ENCODE results near the gene UPP1.

The UPP1 gene

DNA sequence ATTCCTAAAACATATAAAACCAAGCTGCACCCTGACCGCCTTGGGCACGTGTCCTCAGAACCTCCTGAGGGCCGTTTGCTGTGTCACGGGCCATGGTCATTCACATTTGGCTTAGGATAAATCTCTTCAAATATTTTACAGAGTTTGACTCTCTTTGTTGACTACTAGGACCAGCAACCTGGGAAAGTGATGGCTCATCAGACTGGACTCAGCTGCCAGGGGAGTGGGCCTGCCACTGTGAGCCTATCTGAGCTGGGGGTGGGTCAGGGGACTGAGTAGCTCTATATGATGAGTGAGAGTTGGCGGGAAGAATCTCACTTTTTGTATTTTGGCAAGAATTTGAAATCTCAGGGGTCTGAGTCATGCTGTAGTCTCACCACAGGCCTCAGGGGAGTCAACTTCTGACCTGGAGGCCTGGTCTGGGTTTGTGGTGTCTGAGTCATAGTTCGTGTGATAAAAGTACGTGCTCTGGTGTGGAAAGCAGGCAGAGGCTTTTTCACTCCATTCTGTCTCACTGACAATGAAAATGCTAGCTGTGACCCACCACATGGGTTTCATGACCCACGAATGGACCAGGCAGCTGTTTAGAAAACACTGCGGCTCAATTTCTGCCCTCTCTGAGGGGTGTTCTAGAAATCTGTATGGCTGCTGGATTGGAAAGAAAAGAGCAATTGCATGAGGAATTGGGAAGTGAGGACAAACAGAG, 4.2 kb upstream of the UPP1 start:
- FAIRE-seq (no peak), DNase-seq (ENCODE audit: insufficient read length, low spot score) (no peak)
- no peak for TF ChIP-seq CTCF (IDR thresholded peaks at IDR 0.05; ENCODE audit: insufficient read depth, missing control alignments)

DNA sequence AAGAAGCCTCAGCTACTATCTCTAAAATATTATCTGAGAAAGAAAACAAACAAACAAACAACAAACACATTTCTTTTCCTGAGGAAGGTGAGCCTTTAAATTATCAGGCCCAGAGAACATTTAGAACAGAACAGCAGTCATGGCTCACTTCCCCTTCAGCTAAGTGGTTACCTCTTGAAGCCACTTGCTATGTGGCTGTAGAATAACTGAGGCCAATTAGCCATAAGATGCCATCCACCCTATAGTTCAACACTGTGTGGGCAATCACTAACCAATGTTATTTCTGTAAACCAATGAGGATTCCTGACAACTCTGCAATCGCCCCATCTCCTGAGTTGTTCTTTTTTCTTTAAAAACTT, 3.7 kb upstream of the UPP1 start:
- FAIRE-seq (no peak), DNase-seq (ENCODE audit: insufficient read length, low spot score) (no peak)
- no peak for TF ChIP-seq CTCF (IDR thresholded peaks at IDR 0.05; ENCODE audit: insufficient read depth, missing control alignments)

- TF ChIP-seq CTCF (IDR thresholded peaks at IDR 0.05; ENCODE audit: insufficient read depth, missing control alignments): no peak
- DNase-seq (ENCODE audit: insufficient read length, low spot score) (no peak), FAIRE-seq (no peak)
These were observed 3.1 kb upstream of the UPP1 start for GRCh38 chr7:48085942-48086341.

GRCh38 chr7:48087349-48087748, 1.7 kb upstream of the UPP1 start:
- TF ChIP-seq CTCF (IDR thresholded peaks at IDR 0.05; ENCODE audit: insufficient read depth, missing control alignments): no peak
- FAIRE-seq (no peak), DNase-seq (ENCODE audit: insufficient read length, low spot score) (no peak)

GRCh38 chr7:48088559-48089045, 463 bp upstream of the UPP1 start:
- TF ChIP-seq CTCF (IDR thresholded peaks at IDR 0.05; ENCODE audit: insufficient read depth, missing control alignments): no peak
- no peak for DNase-seq (ENCODE audit: insufficient read length, low spot score)
- FAIRE-seq: no peak

DNA sequence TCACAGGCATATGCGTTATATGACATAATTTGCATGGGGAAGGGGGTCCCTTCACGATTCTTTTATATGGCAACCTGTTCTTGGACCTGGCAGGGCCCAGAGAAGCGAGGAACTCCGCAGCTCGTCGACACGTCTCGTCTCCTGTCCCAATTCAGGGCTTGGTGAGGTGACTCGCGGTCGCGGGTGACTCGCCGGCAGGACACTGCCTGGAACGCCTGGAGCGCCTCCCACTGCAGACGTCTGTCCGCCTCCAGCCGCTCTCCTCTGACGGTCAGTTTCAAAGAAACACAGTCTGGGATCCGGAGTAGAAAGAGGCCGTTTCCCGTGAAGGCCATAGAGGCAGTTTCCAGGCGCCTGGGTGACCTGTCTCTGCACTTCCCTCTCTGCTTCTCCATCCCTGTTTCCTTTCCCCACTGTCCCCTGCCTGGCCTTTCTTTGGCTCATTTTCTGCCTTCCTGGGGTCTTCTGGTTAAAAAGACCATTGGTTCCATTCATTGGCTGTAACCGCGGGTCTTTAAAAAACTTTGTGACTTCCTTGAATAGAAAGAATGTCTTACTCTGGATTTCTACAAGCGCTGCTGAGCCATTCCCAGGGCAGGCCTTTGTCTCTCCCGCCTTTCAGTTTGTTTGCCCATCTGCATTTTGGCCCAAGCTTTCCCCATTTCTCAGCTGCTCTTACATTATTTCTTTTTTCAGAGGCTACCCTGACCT, 1.2 kb downstream of the UPP1 start:
- no peak for TF ChIP-seq CTCF (IDR thresholded peaks at IDR 0.05; ENCODE audit: insufficient read depth, missing control alignments)
- no peak for FAIRE-seq
- no peak for DNase-seq (ENCODE audit: insufficient read length, low spot score)

All from D721Med (cell line).